ENCODE results near the gene DOCK8.

DOCK8 gene

DNA sequence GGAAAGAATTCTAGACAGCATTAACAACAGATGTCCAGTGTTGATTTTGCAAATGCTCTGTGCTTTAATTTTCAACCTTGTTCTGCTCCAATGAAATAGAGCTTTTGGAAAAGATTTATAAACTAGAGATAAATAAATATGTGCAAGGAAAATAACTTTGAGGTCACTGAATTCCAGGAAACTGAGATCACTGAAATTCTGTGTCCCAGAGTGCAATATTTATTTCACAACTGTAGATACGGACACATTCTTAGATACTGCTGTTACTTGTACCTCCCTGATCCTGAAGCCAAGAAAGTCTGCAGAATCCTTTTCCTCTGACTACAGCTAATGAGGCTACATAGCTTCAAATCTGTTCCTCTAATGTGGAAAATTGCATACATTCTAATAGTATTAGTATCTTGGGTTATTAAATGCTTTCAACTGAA lies 222.9 kb downstream of the DOCK8 start:
- H3K4me2 ChIP-seq (ENCODE audit: low read length) = no peak overlapping the region
- no peaks in the 10 kb centered on the region for H4K20me1 ChIP-seq (ENCODE audit: insufficient read depth, low read length)
- TF ChIP-seq CTCF (IDR thresholded peaks at IDR 0.05; ENCODE audit: low read length) = no peak
- no peak for TF ChIP-seq EZH2 (IDR thresholded peaks at IDR 0.05; ENCODE audit: borderline replicate concordance, low read length)
- H3K9ac ChIP-seq (ENCODE audit: low read length) = no peak overlapping the region
- H3K27me3 ChIP-seq (ENCODE audit: insufficient read depth, low read length) = no peaks in the 10 kb centered on the region
- no peak overlapping the region for H3K27ac ChIP-seq (ENCODE audit: low read depth, low read length, poor library complexity, severe bottlenecking)
- H3K9me3 ChIP-seq (ENCODE audit: low read length) = no peaks in the 10 kb centered on the region
- H2AFZ ChIP-seq (ENCODE audit: low read length) = no peak overlapping the region
- H3K79me2 ChIP-seq (ENCODE audit: insufficient read depth, low read length) = no peaks in the 10 kb centered on the region
- no peaks in the 10 kb centered on the region for H3K9me2 ChIP-seq (ENCODE audit: low read depth, low read length)
- no peaks in the 10 kb centered on the region for H3K4me1 ChIP-seq (ENCODE audit: insufficient read depth, low read length, severe bottlenecking)
- H3K36me3 ChIP-seq (ENCODE audit: insufficient read depth, low read length) = 0 out of 2 replicates have a peak, but pooled peaks cover 12% of the 10 kb centered on the region
- H3K4me3 ChIP-seq (ENCODE audit: low read depth, low read length, poor library complexity, severe bottlenecking) = no peak overlapping the region
- no peaks in the 10 kb centered on the region for H3F3A ChIP-seq (ENCODE audit: insufficient read depth, low read length)

GRCh38 chr9:438066-438465 lies 223.4 kb downstream of the DOCK8 start:
- Histone ChIP-seq H3K79me2 (ENCODE audit: insufficient read depth, low read length) (no peaks in the 10 kb centered on the region), H3K9me3 (ENCODE audit: low read length) (no peaks in the 10 kb centered on the region), H3K4me2 (ENCODE audit: low read length) (no peak overlapping the region), H3K4me3 (ENCODE audit: low read depth, low read length, poor library complexity, severe bottlenecking) (no peak overlapping the region), H3K27ac (ENCODE audit: low read depth, low read length, poor library complexity, severe bottlenecking) (no peak overlapping the region), H3K27me3 (ENCODE audit: insufficient read depth, low read length) (no peaks in the 10 kb centered on the region), H3K9me2 (ENCODE audit: low read depth, low read length) (no peaks in the 10 kb centered on the region), H3F3A (ENCODE audit: insufficient read depth, low read length) (no peaks in the 10 kb centered on the region), H3K4me1 (ENCODE audit: insufficient read depth, low read length, severe bottlenecking) (no peaks in the 10 kb centered on the region), H4K20me1 (ENCODE audit: insufficient read depth, low read length) (no peaks in the 10 kb centered on the region), H2AFZ (ENCODE audit: low read length) (no peak overlapping the region), H3K9ac (ENCODE audit: low read length) (no peak overlapping the region), H3K36me3 (ENCODE audit: insufficient read depth, low read length) (0 out of 2 replicates have a peak, but pooled peaks cover 17% of the 10 kb centered on the region)
- TF ChIP-seq CTCF (IDR thresholded peaks at IDR 0.05; ENCODE audit: low read length) (no peak), EZH2 (IDR thresholded peaks at IDR 0.05; ENCODE audit: borderline replicate concordance, low read length) (no peak)

- no peaks in the 10 kb centered on the region for H3K9me2 ChIP-seq (ENCODE audit: low read depth, low read length)
- no peaks in the 10 kb centered on the region for H3K27me3 ChIP-seq (ENCODE audit: insufficient read depth, low read length)
- H3F3A ChIP-seq (ENCODE audit: insufficient read depth, low read length) = no peaks in the 10 kb centered on the region
- H3K9me3 ChIP-seq (ENCODE audit: low read length) = no peaks in the 10 kb centered on the region
- no peaks in the 10 kb centered on the region for H3K4me1 ChIP-seq (ENCODE audit: insufficient read depth, low read length, severe bottlenecking)
- H3K79me2 ChIP-seq (ENCODE audit: insufficient read depth, low read length) = no peaks in the 10 kb centered on the region
- no peak overlapping the region for H3K9ac ChIP-seq (ENCODE audit: low read length)
- no peaks in the 10 kb centered on the region for H4K20me1 ChIP-seq (ENCODE audit: insufficient read depth, low read length)
- no peak overlapping the region for H3K27ac ChIP-seq (ENCODE audit: low read depth, low read length, poor library complexity, severe bottlenecking)
- no peak overlapping the region for H3K4me2 ChIP-seq (ENCODE audit: low read length)
- H3K36me3 ChIP-seq (ENCODE audit: insufficient read depth, low read length) = 0 out of 2 replicates have a peak, but pooled peaks cover 26% of the 10 kb centered on the region
- no peak overlapping the region for H2AFZ ChIP-seq (ENCODE audit: low read length)
- no peak overlapping the region for H3K4me3 ChIP-seq (ENCODE audit: low read depth, low read length, poor library complexity, severe bottlenecking)
- TF ChIP-seq CTCF (IDR thresholded peaks at IDR 0.05; ENCODE audit: low read length) = no peak
- no peak for TF ChIP-seq EZH2 (IDR thresholded peaks at IDR 0.05; ENCODE audit: borderline replicate concordance, low read length)
Observed at GRCh38 chr9:438961-439768, 224.5 kb downstream of the DOCK8 start.

Data from OCI-LY1 (cell line).